Erythroblast (primary cell): ENCODE data around the gene CARD19.

Experiments
- GATA1 ChIP-seq: IDR thresholded peaks from 2 replicates; pipeline ENCODE4 v1.6.1; 2011; ENCODE audit warnings: low read depth, mild to moderate bottlenecking, control low read depth, low read length, moderate library complexity
- POLR2A ChIP-seq: IDR thresholded peaks from 2 replicates; pipeline ENCODE4 v1.6.1; 2011; ENCODE audit warnings: mild to moderate bottlenecking, low read length

GRCh38 chr9:93065135-93065720 is 30.8 kb upstream of the CARD19 start:
- TF ChIP-seq POLR2A, result no peak
- no peak for TF ChIP-seq GATA1
